Right hindlimb (tissue), 1 donor: ENCODE data around the gene CLASRP.

Source experiments
- DNase-seq: peaks from one replicate; pipeline ENCODE4 v3.0.0-alpha.2; 2018

Gene CLASRP

GRCh38 chr19:45021971-45022370 lies 16.9 kb upstream of the CLASRP start:
- DNase-seq = no peak

- DNase-seq = no peak
These were observed 15.8 kb upstream of the CLASRP start for GRCh38 chr19:45023048-45023447.

- no peak for DNase-seq
These were observed 13.6 kb upstream of the CLASRP start for GRCh38 chr19:45025264-45025663.

DNA sequence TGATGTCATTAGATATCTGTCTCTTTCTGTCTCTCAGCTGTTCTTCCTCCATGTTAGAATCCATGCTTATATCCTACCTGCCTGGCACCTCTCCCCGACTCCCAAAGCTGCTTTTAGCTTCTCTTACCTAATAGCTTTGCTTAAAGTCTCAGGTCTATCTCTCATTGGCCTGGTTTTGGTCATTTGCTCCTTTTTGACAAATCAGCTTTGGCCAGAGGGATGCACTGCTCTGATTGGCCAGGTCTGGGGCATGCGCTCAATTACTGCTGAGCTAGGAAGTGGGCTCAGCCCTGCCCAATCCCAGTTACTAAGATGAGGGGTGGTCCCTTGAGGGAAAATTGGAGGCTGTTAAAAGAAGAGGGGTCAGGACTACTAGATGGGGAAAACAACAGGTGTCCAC lies 11.5 kb upstream of the CLASRP start:
- no peak for DNase-seq

DNA sequence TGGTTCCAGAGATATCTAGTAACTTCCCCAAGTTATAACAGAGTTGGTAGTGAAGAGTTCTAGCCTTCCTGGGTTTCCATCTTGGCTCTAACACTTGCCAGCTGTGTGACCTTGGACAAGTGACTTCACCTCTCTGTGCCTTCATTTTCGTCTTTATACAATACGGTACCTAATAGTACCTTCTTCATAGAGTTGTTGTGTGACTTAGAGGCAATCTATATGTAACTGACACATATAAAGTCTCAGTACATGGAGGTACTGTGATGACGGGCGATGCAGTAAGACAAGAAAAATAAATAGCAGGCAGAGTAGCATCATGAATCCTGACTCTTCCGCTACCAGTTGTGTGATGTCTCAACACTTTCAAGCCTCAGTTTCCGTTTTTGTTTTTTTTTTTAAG lies 8.0 kb upstream of the CLASRP start:
- no peak for DNase-seq

DNA sequence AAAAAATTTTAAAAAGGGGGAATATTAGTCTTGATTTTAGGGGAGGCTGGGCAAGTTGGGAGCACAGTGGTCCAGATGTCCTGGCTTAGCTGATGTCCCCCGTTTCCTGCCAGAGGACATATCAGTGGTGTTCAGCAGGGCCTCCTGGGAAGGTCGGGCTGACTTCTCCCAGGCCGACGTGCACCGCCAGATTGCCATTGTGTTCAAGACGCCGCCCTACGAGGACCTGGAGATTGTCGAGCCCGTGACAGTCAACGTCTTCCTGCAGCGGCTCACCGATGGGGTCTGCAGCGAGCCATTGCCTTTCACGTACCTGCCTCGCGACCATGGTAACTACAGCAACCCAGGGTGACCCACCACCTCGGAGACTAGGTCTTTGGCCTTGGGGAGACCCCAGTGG lies 6.4 kb upstream of the CLASRP start:
- no peak for DNase-seq

DNA sequence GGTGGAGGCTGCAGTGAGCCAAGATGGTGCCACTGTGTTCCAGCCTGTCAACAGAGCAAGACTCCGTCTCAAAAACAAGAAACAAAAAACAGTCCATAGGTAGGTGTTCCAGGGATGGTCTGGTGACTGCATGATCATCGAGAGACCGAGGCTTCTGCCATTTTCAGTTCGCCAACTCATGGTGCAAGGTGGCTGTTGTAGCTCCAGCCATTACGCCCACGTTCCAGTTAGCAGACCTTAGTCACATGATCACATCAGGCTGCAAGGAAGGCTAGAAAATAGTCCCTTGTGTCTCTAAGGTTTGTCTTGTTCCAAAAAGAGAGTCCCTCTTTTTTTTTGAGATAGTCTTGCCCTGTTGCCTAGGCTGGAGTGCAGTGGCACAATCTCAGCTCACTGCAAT lies 3.1 kb upstream of the CLASRP start:
- no peak for DNase-seq

DNA sequence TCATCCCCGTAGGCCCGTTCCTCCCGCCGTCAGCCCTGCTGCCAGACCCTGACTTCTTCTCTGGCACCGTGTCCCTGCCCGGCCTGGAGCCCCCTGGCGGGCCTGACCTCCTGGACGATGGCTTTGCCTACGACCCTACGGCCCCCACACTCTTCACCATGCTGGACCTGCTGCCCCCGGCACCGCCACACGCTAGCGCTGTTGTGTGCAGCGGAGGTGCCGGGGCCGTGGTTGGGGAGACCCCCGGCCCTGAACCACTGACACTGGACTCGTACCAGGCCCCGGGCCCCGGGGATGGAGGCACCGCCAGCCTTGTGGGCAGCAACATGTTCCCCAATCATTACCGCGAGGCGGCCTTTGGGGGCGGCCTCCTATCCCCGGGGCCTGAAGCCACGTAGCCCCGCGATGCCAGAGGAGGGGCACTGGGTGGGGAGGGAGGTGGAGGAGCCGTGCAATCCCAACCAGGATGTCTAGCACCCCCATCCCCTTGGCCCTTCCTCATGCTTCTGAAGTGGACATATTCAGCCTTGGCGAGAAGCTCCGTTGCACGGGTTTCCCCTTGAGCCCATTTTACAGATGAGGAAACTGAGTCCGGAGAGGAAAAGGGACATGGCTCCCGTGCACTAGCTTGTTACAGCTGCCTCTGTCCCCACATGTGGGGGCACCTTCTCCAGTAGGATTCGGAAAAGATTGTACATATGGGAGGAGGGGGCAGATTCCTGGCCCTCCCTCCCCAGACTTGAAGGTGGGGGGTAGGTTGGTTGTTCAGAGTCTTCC lies 1.3 kb upstream of the CLASRP start:
- no peak for DNase-seq

GRCh38 chr19:45040059-45040771 lies 1.4 kb downstream of the CLASRP start:
- DNase-seq = no peak

GRCh38 chr19:45041125-45041524 lies 2.3 kb downstream of the CLASRP start:
- no peak for DNase-seq

GRCh38 chr19:45045671-45046353 lies 7.0 kb downstream of the CLASRP start:
- DNase-seq = no peak

DNA sequence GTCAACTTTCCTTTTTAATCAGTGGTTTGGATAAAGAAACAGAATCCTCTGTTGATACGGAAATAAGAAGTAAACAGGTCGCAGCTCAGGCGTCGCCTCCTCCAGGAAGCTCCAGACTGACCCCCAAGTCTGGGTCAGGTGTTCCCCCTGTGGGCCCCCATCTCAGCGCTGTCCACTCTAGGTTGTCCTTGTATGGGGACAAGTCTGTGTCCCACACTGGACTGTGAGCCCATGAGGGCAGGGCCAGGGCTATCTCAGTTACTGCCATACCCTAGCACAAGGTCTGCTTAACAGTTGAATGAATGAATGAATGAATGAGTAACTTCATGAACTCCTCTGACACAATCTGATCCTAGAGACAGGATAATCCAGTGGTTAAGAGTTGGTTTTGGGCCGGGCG lies 7.5 kb downstream of the CLASRP start:
- no peak for DNase-seq

GRCh38 chr19:45047188-45047797 lies 8.4 kb downstream of the CLASRP start:
- DNase-seq = no peak

- DNase-seq = no peak
These were observed 10.4 kb downstream of the CLASRP start for GRCh38 chr19:45049073-45049736.

DNA sequence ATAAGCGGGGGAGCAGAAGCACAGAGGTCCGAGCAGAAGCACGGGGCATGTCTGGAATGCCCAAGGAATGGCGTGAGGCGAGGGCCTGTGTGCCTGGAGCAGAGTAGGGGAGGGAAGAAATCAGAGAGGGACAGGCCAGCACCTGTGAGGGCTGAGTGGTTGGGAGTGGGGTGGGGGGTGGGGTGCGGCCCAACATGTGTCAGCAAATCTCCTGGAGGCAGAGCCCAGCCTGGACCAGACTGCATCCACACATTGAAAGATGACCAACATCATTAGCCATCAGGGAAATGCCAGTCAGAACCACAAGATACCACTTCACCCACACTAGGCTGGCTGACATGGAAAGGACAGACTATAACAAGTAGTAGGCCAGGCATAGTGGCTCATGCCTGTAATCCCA lies 11.2 kb downstream of the CLASRP start:
- no peak for DNase-seq

DNA sequence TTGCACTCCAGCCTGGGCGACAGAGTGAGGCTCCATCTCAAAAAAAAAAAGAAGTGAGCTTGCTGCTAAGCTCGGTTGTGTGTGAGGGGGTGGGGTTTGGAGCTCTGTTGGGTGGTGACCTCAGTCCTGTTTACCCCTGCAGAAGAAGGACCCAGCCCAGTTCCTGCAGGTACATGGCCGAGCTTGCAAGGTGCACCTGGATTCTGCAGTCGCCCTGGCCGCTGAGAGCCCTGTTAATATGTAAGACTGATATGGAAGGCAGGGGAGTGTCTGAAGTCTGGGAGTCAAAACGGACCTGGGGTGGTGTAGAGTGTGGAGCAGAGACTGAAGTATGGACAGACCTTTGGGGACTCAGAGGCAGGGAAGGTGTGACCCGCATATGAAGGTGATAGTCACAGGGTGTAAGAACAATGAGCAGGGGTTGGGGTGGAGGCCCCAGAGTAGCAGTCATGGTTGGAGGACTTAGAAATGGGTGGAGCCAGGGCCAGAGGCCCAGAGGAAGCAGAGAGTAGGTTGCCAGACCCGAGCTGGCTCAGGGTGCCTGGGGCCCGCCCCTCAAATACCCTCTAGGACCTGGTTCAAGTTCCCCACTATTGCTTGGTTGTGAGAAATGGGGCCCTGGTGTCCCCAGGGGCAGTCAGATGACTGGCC lies 13.2 kb downstream of the CLASRP start:
- DNase-seq = no peak

DNA sequence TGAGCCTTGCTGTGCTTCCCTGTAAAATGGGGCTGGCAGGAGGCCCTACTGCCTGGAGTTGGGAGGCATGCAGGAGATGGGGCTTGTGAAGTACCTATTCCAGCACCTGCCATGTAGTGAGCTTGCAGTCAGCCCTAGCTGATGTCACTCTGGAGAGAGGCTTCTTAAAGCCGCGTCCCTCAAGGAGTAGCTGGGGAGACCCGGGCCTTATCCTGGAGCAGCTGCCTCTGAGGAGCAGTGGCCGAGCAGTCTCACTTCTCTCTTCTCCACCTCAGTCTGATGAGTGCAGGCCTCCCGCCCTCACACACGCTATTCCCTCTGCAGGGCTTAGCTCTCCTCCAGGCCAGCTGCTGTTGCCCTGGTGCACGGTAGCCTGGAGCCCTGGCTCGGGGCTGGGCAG lies 18.0 kb downstream of the CLASRP start:
- DNase-seq = no peak

DNA sequence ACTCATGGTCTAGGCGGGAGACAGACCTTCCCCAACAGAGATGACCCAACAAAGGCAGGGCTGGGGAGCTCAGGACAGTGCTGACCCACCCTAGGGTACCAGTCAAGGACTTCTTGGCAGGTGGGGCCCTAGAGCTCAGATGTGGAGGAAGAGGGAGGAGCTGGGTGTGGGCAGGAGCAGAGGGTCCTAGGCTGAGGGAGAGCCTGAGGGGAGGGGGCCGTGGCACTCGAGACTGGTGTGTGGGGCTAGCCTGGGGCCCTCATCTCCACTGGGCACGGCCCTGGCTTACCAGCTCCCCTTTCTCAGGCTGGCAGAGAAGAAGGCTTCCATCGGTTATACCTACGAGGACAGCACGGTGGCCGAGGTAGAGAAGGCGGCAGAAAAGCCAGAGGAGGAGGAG lies 18.6 kb downstream of the CLASRP start:
- no peak for DNase-seq

DNA sequence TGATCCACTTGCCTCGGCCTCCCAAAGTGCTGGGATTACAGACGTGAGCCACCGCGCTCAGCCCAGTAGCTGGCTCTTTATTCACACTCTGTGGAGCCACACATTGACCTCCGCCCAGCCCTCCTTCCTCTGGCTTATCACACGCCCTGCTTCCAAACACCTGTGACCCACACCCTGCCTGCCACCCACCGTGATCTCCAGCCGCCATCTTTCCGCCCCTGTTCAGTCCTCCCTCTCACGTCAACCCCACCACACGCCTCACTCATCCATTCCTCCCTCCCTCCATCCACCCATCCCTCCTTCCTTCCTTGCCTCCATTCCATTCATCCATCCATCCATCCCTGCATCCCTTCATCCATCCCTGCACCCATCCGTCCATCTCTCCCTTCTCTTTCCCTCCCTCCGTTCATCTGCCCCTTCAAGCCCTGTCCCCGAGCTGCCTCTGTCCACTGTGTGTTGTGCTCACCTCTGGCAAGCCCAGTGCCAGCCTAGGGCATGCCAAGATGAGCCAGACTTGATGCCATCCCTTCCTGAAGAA lies 19.8 kb downstream of the CLASRP start:
- DNase-seq = no peak

GRCh38 chr19:45059258-45059965 lies 20.6 kb downstream of the CLASRP start:
- peak; percentile 55 for DNase-seq

DNA sequence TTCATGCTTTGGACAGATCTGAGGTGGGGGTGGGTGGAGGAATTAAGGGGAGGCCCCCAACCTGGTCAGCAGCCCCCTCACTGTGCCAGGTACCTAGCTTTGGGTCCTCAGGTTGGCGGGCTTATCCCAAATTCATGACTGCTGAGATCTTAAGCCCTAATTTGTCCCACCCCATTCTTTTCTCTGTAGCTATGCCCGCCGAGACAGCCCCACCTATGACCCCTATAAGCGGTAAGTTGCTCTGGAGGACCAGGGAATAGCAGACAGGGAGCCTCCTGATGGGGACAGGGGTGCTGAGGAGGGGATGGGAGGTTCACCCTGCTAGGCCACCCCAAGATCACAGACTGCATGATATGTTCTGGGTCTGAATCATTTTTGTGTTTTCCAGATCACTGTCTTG lies 23.1 kb downstream of the CLASRP start:
- no peak for DNase-seq
